Dendritic cell treated with granulocyte-macrophage colony-stimulating factor and Interleukin-4, amounts not matched to agents 40 ng/mL and 50 ng/mL, for 4 days (primary cell): ENCODE results near the gene CDK19.
"Not testable (repeated sequence)": the region's sequence is repeated elsewhere in the genome, so short reads cannot be mapped to it uniquely, and the experiment has no call there.

Experiments
- H3K27ac Mint-ChIP-seq: one replicate; pipeline ENCODE4 v1.8.0; 2022; ENCODE audit warnings: mild to moderate bottlenecking, mixed read lengths
- H3K27me3 Mint-ChIP-seq: one replicate; pipeline ENCODE4 v1.8.0; 2022; ENCODE audit warnings: mild to moderate bottlenecking, mixed read lengths
- H3K36me3 Mint-ChIP-seq: one replicate; pipeline ENCODE4 v1.8.0; 2022; ENCODE audit warnings: low read depth, mixed read lengths
- H3K4me1 Mint-ChIP-seq: one replicate; pipeline ENCODE4 v1.8.0; 2022; ENCODE audit warnings: low read depth, mixed read lengths
- H3K4me3 Mint-ChIP-seq: one replicate; pipeline ENCODE4 v1.8.0; 2022; ENCODE audit warnings: mild to moderate bottlenecking, moderate library complexity, mixed read lengths
- H3K9me3 Mint-ChIP-seq: one replicate; pipeline ENCODE4 v1.8.0; 2022; ENCODE audit warnings: mixed read lengths
- intact Hi-C: fragments of 100-400 bp; cut with micrococcal nuclease; formaldehyde crosslinking; loops from one replicate; pipeline ENCODE4 v1.15.0; 2022

Gene CDK19

DNA sequence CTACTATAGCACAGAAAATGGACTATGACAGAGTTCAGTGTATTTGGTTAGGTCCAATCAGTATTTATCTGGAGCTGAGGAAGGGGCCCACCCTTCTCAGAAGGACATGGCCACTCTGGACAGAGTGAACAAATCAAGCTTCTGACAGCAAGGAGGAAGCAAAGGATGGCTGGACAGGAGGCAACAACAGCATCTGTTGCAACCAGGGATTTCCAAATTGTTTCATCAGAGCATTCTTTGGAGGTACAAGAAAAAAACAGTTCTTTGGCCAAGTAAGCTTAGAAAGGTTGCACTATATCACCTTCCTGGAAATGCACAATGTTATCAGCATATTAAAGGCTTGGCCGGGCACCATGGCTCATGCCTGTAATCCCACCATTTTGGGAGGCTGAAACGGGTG lies 220.2 kb downstream of the CDK19 start:
- Mint-ChIP-seq H3K27ac (no peak overlapping the region), H3K27me3 (no peaks in the 10 kb centered on the region), H3K36me3 (peaks cover 12% of the 10 kb centered on the region), H3K4me3 (no peak overlapping the region), H3K9me3 (peaks cover 20% of the 10 kb centered on the region), H3K4me1 (peaks cover 8% of the 10 kb centered on the region)
- intact Hi-C loops = no loop called here

DNA sequence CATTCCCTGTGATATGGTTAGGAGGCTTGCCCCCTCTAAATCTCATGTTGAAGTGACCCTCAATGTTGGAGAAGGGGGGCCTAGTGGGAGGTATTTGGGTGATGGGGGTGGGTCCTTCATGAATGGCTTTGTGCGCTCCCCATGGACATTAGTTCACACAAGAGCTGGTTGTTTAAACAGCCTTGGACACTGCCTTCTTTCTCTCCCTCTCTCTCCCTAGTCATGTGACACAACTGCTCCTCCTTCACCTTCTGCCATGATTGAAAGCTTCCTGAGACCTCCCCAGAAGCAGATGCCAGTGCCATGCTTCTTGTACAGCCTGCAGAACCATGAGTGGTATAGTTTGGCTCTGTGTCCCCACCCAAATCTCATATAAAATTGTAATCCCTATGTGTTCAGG lies 221.6 kb downstream of the CDK19 start:
- H3K27ac Mint-ChIP-seq = no peak overlapping the region

DNA sequence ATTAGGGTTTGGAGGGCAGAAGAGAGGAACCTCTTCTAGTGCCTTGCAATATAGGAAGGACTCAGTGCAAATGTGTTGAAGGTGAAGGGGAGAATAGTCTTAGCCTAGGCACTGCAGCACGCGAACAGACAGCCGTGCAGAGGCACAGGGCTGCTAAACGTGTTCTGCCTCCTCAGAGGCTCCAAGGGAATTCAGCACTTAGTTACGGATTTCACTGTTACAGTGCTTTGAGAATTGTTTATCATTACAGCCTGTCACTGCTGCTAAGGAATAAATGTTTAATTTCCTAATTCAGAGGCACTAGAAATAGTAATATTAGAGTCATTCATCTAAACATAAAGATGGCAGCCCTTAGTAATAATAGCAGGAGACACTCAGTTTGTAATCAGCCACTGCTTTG lies 222.5 kb downstream of the CDK19 start:
- intact Hi-C loops = no loop called here
- H3K27ac Mint-ChIP-seq = no peak overlapping the region
- peaks cover 15% of the 10 kb centered on the region for H3K4me1 Mint-ChIP-seq
- peaks cover 20% of the 10 kb centered on the region for H3K9me3 Mint-ChIP-seq
- no peaks in the 10 kb centered on the region for H3K36me3 Mint-ChIP-seq
- no peaks in the 10 kb centered on the region for H3K27me3 Mint-ChIP-seq
- H3K4me3 Mint-ChIP-seq = no peak overlapping the region

More for the DNA sequence above, 221.6 kb downstream of the CDK19 start:
- Mint-ChIP-seq H3K4me1 (peaks cover 15% of the 10 kb centered on the region), H3K27me3 (no peaks in the 10 kb centered on the region), H3K36me3 (no peaks in the 10 kb centered on the region), H3K4me3 (no peak overlapping the region), H3K9me3 (peaks cover 20% of the 10 kb centered on the region)
- intact Hi-C loops = no loop called here

DNA sequence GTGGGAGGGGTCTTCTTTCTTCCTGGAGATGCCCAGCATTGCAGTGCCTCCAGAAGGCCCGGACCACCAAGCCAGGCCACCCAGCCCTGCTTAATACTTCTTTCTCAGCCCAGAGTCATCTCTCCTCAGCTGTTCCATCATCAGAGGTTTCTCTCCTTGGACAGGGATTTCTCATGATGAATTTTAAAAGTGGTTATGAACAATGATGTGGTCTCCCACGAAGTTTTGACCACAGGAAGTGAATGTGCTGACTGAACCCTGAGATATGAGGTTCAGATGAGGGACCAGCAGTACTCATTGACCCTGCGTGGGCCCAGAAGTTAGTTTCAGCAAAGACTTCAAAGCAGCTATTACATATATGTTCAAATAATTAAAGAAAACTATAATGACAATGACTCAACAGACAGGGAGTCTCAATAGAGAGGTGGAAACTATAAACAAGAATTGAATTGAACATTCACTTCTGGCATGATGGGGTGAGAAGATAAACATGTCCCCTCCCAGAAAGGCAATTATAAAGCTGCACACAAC lies 224.4 kb downstream of the CDK19 start:
- Mint-ChIP-seq H3K9me3 (peaks cover 20% of the 10 kb centered on the region), H3K36me3 (no peaks in the 10 kb centered on the region), H3K4me1 (peaks cover 15% of the 10 kb centered on the region), H3K27me3 (no peaks in the 10 kb centered on the region), H3K4me3 (no peak overlapping the region), H3K27ac (no peak overlapping the region)
- intact Hi-C loops = no loop called here

DNA sequence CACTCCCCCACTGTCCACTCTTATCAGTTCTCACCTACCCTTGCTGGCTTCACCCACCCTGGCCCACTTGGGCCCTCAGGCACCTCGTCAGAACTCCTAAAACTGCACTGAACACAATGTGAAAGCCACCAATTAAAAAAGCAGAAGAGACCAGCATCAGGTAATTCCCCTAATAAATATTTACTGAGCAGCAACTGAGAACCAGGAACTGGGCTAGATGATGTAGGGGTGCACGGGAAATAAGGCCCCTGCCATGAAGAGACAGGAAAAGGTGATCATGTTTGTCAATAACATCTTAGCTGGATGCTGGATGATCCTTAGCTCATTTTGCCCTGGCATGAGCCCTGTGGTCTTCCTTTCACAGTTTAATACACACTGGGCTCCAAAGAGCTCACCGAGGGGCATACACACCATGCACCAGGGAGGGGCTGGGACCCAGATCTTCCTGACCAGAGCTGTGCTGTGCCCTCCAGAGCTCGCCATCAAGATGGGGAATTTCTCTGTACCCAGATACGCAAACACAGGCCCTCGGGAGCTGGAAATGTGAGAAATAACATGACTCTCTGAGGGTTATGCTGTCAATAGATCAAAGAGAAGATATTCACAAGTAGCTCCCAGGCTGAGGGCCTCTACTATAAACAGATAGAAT lies 225.3 kb downstream of the CDK19 start:
- Mint-ChIP-seq H3K27me3 (no peaks in the 10 kb centered on the region), H3K4me1 (peaks cover 15% of the 10 kb centered on the region), H3K27ac (no peak overlapping the region), H3K4me3 (no peak overlapping the region), H3K9me3 (peaks cover 17% of the 10 kb centered on the region), H3K36me3 (no peaks in the 10 kb centered on the region)
- intact Hi-C loops = no loop called here

DNA sequence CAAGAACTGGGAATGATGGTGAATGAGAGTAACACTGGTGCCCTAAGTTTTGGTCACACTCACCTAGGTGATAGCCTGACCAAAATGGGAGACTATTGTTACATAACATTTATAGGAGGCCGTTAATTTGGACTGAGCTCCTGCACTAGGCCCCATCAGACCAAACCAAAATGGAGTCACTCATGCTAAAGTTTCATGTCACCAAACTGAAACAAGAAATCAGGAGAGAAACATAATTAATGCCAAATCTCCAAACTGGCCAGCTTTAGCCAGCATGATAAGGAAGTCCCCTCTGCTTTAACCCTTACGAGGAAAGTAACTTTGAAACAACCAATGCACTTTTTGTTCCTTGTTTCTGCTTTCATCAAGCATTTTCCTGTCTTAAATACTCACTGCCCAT lies 227.9 kb downstream of the CDK19 start:
- no peak overlapping the region for H3K4me3 Mint-ChIP-seq
- H3K4me1 Mint-ChIP-seq = peaks cover 15% of the 10 kb centered on the region
- intact Hi-C loops = no loop called here
- H3K36me3 Mint-ChIP-seq = no peaks in the 10 kb centered on the region
- H3K27me3 Mint-ChIP-seq = no peaks in the 10 kb centered on the region
- no peak overlapping the region for H3K27ac Mint-ChIP-seq
- no peaks in the 10 kb centered on the region for H3K9me3 Mint-ChIP-seq

DNA sequence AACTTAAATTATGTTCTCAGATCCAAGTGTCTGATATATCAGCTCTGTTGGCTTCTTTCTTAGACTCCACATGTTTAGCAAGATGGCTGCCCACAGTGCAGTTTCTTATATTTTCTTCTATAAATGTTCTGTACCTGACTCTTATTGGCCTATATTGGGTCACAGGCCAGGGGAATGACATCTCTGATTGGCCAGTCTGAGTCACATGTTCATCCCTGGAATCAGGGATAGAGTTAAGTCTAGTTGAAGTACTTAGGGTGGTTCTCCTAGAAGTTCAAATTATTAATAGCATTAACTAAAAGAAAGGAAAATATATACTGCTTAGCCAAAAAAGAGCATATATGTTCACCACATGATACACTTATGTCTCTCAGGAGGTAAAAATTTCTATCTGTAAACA lies 233.6 kb downstream of the CDK19 start:
- no peak overlapping the region for H3K4me3 Mint-ChIP-seq
- no peaks in the 10 kb centered on the region for H3K27me3 Mint-ChIP-seq
- no peaks in the 10 kb centered on the region for H3K4me1 Mint-ChIP-seq
- intact Hi-C loops = no loop called here
- H3K36me3 Mint-ChIP-seq = no peaks in the 10 kb centered on the region
- H3K9me3 Mint-ChIP-seq = peaks cover 5% of the 10 kb centered on the region
- H3K27ac Mint-ChIP-seq = no peak overlapping the region

DNA sequence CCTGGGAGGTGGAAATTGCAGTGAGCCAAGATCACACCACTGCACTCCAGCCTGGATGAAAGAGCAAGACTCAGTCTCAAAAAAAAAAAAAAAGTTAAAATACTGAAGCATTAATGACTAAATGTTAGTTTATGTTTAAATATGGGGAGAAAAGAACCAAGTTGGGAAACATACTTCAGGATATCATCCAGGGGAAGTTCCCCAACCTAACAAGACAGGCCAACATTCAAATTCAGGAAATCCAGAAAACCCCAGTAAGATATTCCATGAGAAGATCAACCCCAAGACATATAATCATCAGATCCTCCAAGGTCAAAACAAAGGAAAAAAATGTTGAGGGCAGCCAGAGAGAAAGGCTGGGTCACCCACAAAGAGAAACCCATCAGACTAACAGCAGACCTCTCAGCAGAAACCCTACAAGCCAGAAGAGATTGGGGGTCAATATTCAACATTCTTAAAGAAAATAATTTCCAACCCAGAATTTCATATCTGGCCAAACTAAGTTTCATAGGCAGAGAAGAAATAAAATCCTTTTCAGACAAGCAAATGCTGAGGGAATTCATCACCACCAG lies 237.6 kb downstream of the CDK19 start:
- H3K27ac Mint-ChIP-seq, H3K4me3 Mint-ChIP-seq, H3K27me3 Mint-ChIP-seq, H3K9me3 Mint-ChIP-seq, H3K36me3 Mint-ChIP-seq, intact Hi-C loops, H3K4me1 Mint-ChIP-seq: not testable (repeated sequence)

DNA sequence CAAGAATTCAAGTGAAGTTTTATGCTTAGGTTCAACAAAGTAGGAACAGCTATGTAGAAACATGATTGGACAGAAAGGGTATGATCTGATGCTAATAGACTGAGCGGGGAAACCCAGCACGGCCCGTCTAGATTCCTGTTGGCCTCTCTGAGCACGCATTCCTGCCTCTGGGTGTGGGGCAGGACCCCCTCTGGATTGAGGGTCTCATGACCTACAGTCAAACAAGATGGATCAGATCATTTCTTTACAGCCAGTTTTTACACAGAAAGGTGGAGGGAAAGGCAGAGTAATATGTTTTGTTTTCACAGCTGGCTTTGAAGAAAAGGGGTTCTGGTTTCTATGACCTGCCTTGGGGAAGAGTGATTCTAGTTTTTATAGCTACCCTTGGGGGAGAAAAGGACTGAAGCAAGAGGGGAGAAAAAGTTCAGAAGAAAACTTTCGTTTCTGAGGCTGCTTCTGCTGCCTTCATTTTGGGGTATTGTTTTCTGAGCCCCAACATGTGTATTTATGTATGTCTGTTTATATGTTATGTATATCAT lies 239.3 kb downstream of the CDK19 start:
- Mint-ChIP-seq H3K36me3 (no peaks in the 10 kb centered on the region), H3K27ac (no peak overlapping the region), H3K9me3 (peaks cover 5% of the 10 kb centered on the region), H3K27me3 (no peaks in the 10 kb centered on the region), H3K4me1 (no peaks in the 10 kb centered on the region), H3K4me3 (no peak overlapping the region)
- intact Hi-C loops = no loop called here

DNA sequence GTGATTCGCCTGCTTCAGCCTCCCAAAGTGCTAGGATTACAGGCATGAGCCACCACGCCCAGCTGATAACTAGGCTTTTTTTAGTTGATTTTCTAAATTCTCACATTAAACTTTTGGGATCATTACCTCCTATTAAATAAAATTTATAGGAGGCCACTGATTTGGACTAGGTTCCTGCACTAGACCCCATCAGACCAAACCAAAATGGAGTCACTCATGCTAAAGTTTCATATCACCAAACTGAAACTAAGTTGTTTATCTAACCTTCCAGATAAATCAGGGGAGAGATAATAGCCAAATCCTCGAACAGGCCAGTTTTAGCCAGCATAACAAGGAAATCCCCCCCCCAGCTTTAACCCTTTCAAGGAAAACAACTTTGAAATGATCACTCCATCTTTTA lies 240.5 kb downstream of the CDK19 start:
- Mint-ChIP-seq H3K27ac (no peak overlapping the region), H3K36me3 (no peaks in the 10 kb centered on the region), H3K4me3 (no peak overlapping the region), H3K4me1 (no peaks in the 10 kb centered on the region), H3K9me3 (no peaks in the 10 kb centered on the region), H3K27me3 (no peaks in the 10 kb centered on the region)
- intact Hi-C loops = no loop called here

DNA sequence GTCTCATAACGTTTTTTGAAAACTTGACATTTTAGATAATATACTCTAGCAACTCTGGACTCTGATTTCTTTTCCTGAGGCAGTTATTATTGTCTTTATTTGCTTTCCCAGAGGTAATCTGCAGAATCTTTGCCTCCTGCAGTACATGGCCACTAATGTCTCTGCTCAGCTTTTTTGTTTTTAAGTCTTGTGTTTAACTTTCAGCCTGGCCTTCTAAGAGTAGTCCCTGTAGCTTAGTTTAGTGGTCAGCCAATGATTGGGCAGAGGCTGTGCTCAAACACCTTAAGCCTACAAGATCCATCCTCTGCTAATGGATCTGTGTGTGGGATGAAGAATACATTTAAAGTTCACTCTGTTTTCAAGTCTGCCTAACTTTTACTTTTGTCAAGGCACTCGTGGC lies 241.7 kb downstream of the CDK19 start:
- Mint-ChIP-seq H3K4me3 (no peak overlapping the region), H3K36me3 (no peaks in the 10 kb centered on the region), H3K27me3 (no peaks in the 10 kb centered on the region), H3K27ac (no peak overlapping the region), H3K4me1 (no peaks in the 10 kb centered on the region), H3K9me3 (no peaks in the 10 kb centered on the region)
- intact Hi-C loops = no loop called here

DNA sequence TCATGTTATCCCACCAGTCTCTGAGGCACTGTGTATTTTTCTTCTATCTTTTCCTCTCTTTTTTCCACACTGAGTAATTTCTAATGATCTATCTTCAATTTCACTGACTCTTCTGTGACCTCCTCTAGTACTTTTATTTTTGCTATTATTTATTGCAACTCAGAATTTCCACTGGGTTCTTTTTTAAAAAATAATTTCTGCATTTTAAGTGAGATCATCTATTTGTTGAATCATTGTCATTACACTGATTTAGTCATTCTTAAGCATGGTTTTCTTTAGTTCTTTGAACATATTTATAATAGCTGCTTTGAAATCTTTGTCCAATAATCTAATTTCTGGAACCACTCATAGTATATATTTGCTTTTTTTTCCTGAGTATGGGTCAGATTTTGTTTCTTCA lies 242.1 kb downstream of the CDK19 start:
- no peaks in the 10 kb centered on the region for H3K27me3 Mint-ChIP-seq
- H3K36me3 Mint-ChIP-seq = no peaks in the 10 kb centered on the region
- intact Hi-C loops = no loop called here
- no peak overlapping the region for H3K4me3 Mint-ChIP-seq
- H3K27ac Mint-ChIP-seq = no peak overlapping the region
- H3K9me3 Mint-ChIP-seq = no peaks in the 10 kb centered on the region
- peaks cover 3% of the 10 kb centered on the region for H3K4me1 Mint-ChIP-seq

DNA sequence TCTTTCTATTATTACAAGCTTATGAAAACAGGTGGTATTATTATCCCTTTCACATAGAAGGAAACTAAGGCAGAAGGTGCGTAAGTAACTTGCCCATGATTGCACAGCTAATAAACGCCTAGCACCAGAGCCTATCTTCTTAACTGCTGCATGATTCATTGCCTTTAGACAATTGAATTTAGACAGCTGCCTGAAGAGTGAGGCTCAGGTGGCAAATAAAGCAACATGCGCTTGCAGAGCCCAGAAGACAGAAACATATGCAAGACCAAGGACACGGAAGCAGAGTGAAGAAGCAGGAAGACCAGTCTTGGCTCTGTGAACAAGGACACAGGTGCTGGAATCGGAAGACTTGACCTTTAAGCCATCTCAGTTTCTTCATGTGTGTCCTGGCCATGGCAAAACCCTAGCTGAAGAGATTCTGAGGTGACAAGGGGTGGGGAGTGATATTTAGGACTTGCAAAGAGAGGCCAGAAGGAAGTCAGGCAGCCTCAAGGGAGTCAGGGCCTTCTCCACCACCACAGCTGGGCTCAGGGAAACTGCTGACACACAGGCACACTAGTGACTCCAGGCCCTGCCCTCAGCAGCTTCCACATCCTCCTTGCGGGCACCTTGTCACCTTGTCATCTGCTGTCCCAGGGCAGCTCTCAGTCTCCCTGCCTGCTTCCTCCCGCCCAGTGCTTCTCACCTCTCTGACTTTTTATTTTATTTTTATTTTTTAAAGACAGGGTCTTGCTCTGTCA lies 247.1 kb downstream of the CDK19 start:
- H3K9me3 Mint-ChIP-seq = no peaks in the 10 kb centered on the region
- H3K27me3 Mint-ChIP-seq = no peaks in the 10 kb centered on the region
- no peak overlapping the region for H3K4me3 Mint-ChIP-seq
- peaks cover 6% of the 10 kb centered on the region for H3K4me1 Mint-ChIP-seq
- intact Hi-C loops = no loop called here
- H3K27ac Mint-ChIP-seq = no peak overlapping the region
- H3K36me3 Mint-ChIP-seq = no peaks in the 10 kb centered on the region

DNA sequence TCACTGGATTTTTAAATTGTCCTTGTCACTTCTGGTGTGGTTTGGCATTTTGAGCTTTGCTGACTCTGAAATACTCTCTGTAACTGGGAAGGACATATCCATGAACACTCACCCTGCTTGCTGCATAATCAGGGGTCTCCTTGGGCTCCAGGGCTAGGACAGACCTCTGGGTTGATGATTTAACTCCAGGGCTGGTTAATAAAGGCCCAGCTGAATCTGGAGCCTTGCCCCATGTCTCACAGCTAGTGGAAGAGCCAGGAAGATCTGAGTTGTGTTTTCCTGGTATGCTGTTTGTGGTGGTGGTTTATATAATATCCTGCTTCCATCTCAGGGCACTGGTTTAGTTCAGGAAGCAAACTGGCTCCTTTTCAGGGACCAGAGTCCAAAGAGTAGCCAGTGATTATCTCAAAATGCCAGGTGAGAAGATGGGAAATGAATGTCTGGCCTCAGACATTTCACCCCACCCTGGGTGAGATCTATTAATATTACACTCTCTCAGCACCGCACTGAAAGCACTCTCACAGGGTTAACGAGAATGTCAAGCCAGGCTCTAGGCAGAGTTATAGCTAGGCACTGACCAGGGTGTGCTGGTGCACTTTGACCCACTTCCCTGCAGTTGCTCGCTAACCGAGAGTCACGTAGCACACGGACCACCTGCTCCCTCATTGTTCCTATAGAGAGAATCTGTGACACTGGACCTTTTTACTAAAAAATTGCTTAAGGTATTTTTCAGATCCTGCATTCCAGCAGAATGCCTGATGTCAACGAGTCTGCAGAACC lies 248.7 kb downstream of the CDK19 start:
- Mint-ChIP-seq H3K4me1 (peaks cover 6% of the 10 kb centered on the region), H3K27me3 (no peaks in the 10 kb centered on the region), H3K36me3 (no peaks in the 10 kb centered on the region), H3K9me3 (no peaks in the 10 kb centered on the region), H3K27ac (no peak overlapping the region), H3K4me3 (no peak overlapping the region)
- intact Hi-C loops = no loop called here
